Measurements from ENCODE around the gene KATNB1.

The KATNB1 gene

GRCh38 chr16:57773019-57773418 is 37.4 kb downstream of the KATNB1 start:
- no peak overlapping the region for H3K56ac ChIP-seq (ENCODE audit: low read length)
- peaks cover 12% of the 10 kb centered on the region for H3K4me1 ChIP-seq (ENCODE audit: control insufficient read depth, low read depth, low read length)
- no peak overlapping the region for H3K4ac ChIP-seq (ENCODE audit: low read depth, low read length)
- H2AK5ac ChIP-seq (ENCODE audit: low read length) = no peak overlapping the region
- no peaks in the 10 kb centered on the region for H3K27me3 ChIP-seq (ENCODE audit: insufficient read depth, low read length, poor library complexity)
- no peak overlapping the region for H3K18ac ChIP-seq (ENCODE audit: low read length)
- DNase-seq = no peak
- H3K9ac ChIP-seq (ENCODE audit: low read length) = no peak overlapping the region
- no peak overlapping the region for H3K4me2 ChIP-seq (ENCODE audit: low read length)
- H3K27ac ChIP-seq (ENCODE audit: low read depth, low read length) = no peak overlapping the region
- H2BK120ac ChIP-seq (ENCODE audit: low read depth, low read length) = no peak overlapping the region
- H3K79me2 ChIP-seq (ENCODE audit: control insufficient read depth, insufficient read depth, low read length) = no peaks in the 10 kb centered on the region
- no peaks in the 10 kb centered on the region for H3K79me1 ChIP-seq (ENCODE audit: low read length)
- no peak overlapping the region for H2BK15ac ChIP-seq (replicated peaks; ENCODE audit: low read depth)
- H3K4me3 ChIP-seq (ENCODE audit: low read length) = no peak overlapping the region
- peaks cover 13% of the 10 kb centered on the region for H3K36me3 ChIP-seq (ENCODE audit: control insufficient read depth, insufficient read depth, low read length)
- no CpG with 5 or more reads among the region's 11 CpGs for WGBS (ENCODE audit: extremely low coverage, insufficient coverage, low lambda C conversion rate)
- H3K23ac ChIP-seq (ENCODE audit: low read length) = no peak overlapping the region
- H2BK5ac ChIP-seq (ENCODE audit: low read length) = no peak overlapping the region
- H4K8ac ChIP-seq (ENCODE audit: low read depth, low read length) = no peak overlapping the region
- H4K5ac ChIP-seq (ENCODE audit: low read length) = no peak overlapping the region

DNA sequence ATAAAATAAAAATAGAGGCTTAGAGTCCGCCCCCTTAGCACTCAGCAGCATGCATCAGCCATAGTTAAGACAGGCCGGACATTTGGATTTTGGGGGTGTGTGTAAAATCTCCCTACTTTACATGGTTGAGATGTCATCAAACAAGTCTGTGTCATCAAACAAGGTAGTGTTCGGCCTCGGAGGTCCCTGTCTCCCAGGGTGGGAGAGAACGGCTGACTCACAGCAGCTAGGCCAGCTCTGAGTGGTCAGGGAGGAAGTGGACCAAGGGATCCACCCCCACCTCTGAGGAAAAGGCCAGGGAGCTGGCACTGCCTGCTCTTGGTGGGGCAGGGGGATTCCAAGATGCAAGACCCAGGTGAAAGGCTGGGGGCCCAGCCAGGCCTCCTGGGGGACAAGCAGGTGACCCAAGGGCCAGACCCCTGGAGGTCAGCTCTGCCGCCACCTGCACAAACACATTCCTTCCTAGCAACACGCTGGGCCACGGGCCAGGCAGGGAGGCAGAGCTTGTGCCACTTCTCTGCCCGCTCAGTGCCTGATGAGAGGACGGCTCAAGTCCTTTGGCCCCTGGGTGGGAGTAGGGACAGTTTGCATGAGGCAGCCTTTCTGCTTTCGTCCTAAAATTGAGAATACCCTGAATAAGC is 38.2 kb downstream of the KATNB1 start:
- no peak overlapping the region for H2BK120ac ChIP-seq (ENCODE audit: low read depth, low read length)
- H3K23ac ChIP-seq (ENCODE audit: low read length) = no peak overlapping the region
- no peak for DNase-seq
- H3K56ac ChIP-seq (ENCODE audit: low read length) = no peak overlapping the region
- no peaks in the 10 kb centered on the region for H3K79me2 ChIP-seq (ENCODE audit: control insufficient read depth, insufficient read depth, low read length)
- H3K79me1 ChIP-seq (ENCODE audit: low read length) = no peaks in the 10 kb centered on the region
- no peak overlapping the region for H3K9ac ChIP-seq (ENCODE audit: low read length)
- H3K27me3 ChIP-seq (ENCODE audit: insufficient read depth, low read length, poor library complexity) = no peaks in the 10 kb centered on the region
- H4K8ac ChIP-seq (ENCODE audit: low read depth, low read length) = no peak overlapping the region
- peaks cover 9% of the 10 kb centered on the region for H3K36me3 ChIP-seq (ENCODE audit: control insufficient read depth, insufficient read depth, low read length)
- no peak overlapping the region for H3K4ac ChIP-seq (ENCODE audit: low read depth, low read length)
- H2AK5ac ChIP-seq (ENCODE audit: low read length) = no peak overlapping the region
- H3K4me1 ChIP-seq (ENCODE audit: control insufficient read depth, low read depth, low read length) = peaks cover 12% of the 10 kb centered on the region
- H4K5ac ChIP-seq (ENCODE audit: low read length) = no peak overlapping the region
- no peak overlapping the region for H3K4me2 ChIP-seq (ENCODE audit: low read length)
- H2BK5ac ChIP-seq (ENCODE audit: low read length) = no peak overlapping the region
- no peak overlapping the region for H3K27ac ChIP-seq (ENCODE audit: low read depth, low read length)
- H3K18ac ChIP-seq (ENCODE audit: low read length) = no peak overlapping the region
- H3K4me3 ChIP-seq (ENCODE audit: low read length) = no peak overlapping the region
- H2BK15ac ChIP-seq (replicated peaks; ENCODE audit: low read depth) = no peak overlapping the region
- no CpG with 5 or more reads among the region's 11 CpGs for WGBS (ENCODE audit: extremely low coverage, insufficient coverage, low lambda C conversion rate)

DNA sequence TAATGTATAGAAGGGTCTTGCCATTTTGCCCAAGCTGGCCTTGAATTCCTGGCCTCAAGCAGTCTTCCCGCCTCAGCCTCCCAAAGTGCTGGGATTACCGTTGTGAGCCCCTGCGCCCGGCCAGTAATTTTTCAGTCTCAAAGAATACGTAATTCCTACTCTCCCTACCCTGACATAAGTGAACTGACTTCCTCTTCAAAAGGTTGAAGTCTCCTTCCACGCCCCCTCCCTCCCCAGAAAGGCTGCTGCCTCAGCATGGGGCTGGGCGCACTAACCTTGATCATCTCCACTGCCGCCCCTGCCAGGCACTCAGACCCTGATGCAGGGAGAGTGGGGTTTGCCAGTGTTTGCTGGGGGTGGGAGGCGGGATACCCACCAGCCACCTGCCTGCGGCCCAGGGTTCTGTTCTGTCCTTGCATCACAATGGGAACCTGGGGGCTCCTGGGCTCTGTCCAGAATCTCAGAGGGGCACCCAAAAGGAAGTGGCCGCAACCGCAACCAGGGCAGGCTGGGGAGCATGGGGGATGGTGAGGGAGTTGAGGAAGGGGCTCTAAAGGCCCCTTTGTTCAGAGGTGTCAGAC is 39.2 kb downstream of the KATNB1 start:
- no peak overlapping the region for H2BK15ac ChIP-seq (replicated peaks; ENCODE audit: low read depth)
- no peak overlapping the region for H3K23ac ChIP-seq (ENCODE audit: low read length)
- no peak overlapping the region for H2BK120ac ChIP-seq (ENCODE audit: low read depth, low read length)
- H3K4me3 ChIP-seq (ENCODE audit: low read length) = no peak overlapping the region
- H3K4ac ChIP-seq (ENCODE audit: low read depth, low read length) = no peak overlapping the region
- H3K18ac ChIP-seq (ENCODE audit: low read length) = no peak overlapping the region
- H3K27me3 ChIP-seq (ENCODE audit: insufficient read depth, low read length, poor library complexity) = no peaks in the 10 kb centered on the region
- peaks cover 12% of the 10 kb centered on the region for H3K4me1 ChIP-seq (ENCODE audit: control insufficient read depth, low read depth, low read length)
- H4K8ac ChIP-seq (ENCODE audit: low read depth, low read length) = no peak overlapping the region
- no peak overlapping the region for H4K5ac ChIP-seq (ENCODE audit: low read length)
- H3K27ac ChIP-seq (ENCODE audit: low read depth, low read length) = no peak overlapping the region
- peak overlapping the region; percentile 60 for H3K9ac ChIP-seq (ENCODE audit: low read length)
- peak overlapping the region; percentile 87 for H3K56ac ChIP-seq (ENCODE audit: low read length)
- no peak overlapping the region for H2BK5ac ChIP-seq (ENCODE audit: low read length)
- no peak overlapping the region for H3K4me2 ChIP-seq (ENCODE audit: low read length)
- H3K79me1 ChIP-seq (ENCODE audit: low read length) = no peaks in the 10 kb centered on the region
- DNase-seq = no peak
- H2AK5ac ChIP-seq (ENCODE audit: low read length) = no peak overlapping the region
- no peaks in the 10 kb centered on the region for H3K79me2 ChIP-seq (ENCODE audit: control insufficient read depth, insufficient read depth, low read length)
- WGBS (ENCODE audit: extremely low coverage, insufficient coverage, low lambda C conversion rate) = no CpG with 5 or more reads among the region's 12 CpGs
- peaks cover 8% of the 10 kb centered on the region for H3K36me3 ChIP-seq (ENCODE audit: control insufficient read depth, insufficient read depth, low read length)

DNA sequence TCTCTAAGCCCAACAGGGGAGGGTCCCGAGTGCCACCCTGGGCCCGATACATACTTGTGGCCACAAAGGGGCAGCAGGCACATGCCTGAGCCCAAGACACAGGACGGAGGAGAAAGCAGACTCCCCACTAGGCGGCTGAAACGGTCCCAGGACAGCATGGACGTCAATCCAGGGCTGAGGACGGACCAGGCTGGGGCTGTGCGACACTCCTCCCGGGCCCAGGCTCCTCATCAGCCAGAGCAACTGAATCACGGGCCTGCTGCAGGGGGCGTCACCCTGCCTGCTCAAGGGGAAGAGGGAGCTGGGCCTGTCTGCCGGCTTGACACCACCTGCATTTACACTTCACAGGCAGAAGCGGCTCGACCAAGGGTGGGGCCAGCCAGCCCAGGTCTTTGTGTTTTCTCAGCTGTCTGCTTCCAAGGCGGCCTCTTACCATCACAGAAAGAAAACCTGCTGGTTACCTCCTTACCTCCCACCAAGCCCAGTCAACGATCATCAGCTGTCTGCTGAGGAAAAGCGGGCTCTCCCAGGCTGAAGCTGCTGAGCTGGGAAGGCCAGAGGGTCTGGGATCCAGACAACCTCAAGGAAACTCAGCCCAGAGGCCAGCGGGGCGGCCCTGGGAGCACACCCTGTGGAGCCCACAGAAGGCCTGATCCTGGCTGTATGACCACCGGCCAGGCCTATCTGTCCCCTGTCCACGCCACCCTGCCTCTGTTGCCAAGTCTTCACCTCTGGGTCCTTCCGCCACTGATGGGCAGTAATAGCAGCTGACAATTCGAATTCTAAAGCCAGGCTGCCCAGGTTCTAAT is 40.3 kb downstream of the KATNB1 start:
- Histone ChIP-seq H3K4me3 (ENCODE audit: low read length) (no peak overlapping the region), H3K79me1 (ENCODE audit: low read length) (no peaks in the 10 kb centered on the region), H3K27ac (ENCODE audit: low read depth, low read length) (peak overlapping the region; percentile 77), H3K4me2 (ENCODE audit: low read length) (no peak overlapping the region), H3K56ac (ENCODE audit: low read length) (peak overlapping the region; percentile 87), H2BK120ac (ENCODE audit: low read depth, low read length) (no peak overlapping the region), H3K23ac (ENCODE audit: low read length) (peak overlapping the region; percentile 75), H4K8ac (ENCODE audit: low read depth, low read length) (no peak overlapping the region), H2AK5ac (ENCODE audit: low read length) (no peak overlapping the region), H2BK15ac (replicated peaks; ENCODE audit: low read depth) (no peak overlapping the region), H3K4ac (ENCODE audit: low read depth, low read length) (peak overlapping the region; percentile 11), H3K9ac (ENCODE audit: low read length) (peak overlapping the region; percentile 60), H2BK5ac (ENCODE audit: low read length) (peak overlapping the region; percentile 61), H4K5ac (ENCODE audit: low read length) (no peak overlapping the region), H3K18ac (ENCODE audit: low read length) (peak overlapping the region; percentile 78), H3K79me2 (ENCODE audit: control insufficient read depth, insufficient read depth, low read length) (no peaks in the 10 kb centered on the region), H3K27me3 (ENCODE audit: insufficient read depth, low read length, poor library complexity) (no peaks in the 10 kb centered on the region), H3K4me1 (ENCODE audit: control insufficient read depth, low read depth, low read length) (peaks cover 12% of the 10 kb centered on the region), H3K36me3 (ENCODE audit: control insufficient read depth, insufficient read depth, low read length) (peaks cover 2% of the 10 kb centered on the region)
- no CpG with 5 or more reads among the region's 23 CpGs for WGBS (ENCODE audit: extremely low coverage, insufficient coverage, low lambda C conversion rate)
- peak; percentile 99 for DNase-seq

- no peak overlapping the region for H3K9ac ChIP-seq (ENCODE audit: low read length)
- H3K4me1 ChIP-seq (ENCODE audit: control insufficient read depth, low read depth, low read length) = peaks cover 12% of the 10 kb centered on the region
- no peak overlapping the region for H3K23ac ChIP-seq (ENCODE audit: low read length)
- H2AK5ac ChIP-seq (ENCODE audit: low read length) = no peak overlapping the region
- H4K5ac ChIP-seq (ENCODE audit: low read length) = no peak overlapping the region
- no peak overlapping the region for H3K4ac ChIP-seq (ENCODE audit: low read depth, low read length)
- H3K18ac ChIP-seq (ENCODE audit: low read length) = no peak overlapping the region
- no peaks in the 10 kb centered on the region for H3K79me1 ChIP-seq (ENCODE audit: low read length)
- H3K27me3 ChIP-seq (ENCODE audit: insufficient read depth, low read length, poor library complexity) = no peaks in the 10 kb centered on the region
- no peak overlapping the region for H2BK5ac ChIP-seq (ENCODE audit: low read length)
- H2BK15ac ChIP-seq (replicated peaks; ENCODE audit: low read depth) = no peak overlapping the region
- no peak overlapping the region for H3K4me2 ChIP-seq (ENCODE audit: low read length)
- H3K4me3 ChIP-seq (ENCODE audit: low read length) = no peak overlapping the region
- H2BK120ac ChIP-seq (ENCODE audit: low read depth, low read length) = no peak overlapping the region
- no peaks in the 10 kb centered on the region for H3K36me3 ChIP-seq (ENCODE audit: control insufficient read depth, insufficient read depth, low read length)
- no peaks in the 10 kb centered on the region for H3K79me2 ChIP-seq (ENCODE audit: control insufficient read depth, insufficient read depth, low read length)
- WGBS (ENCODE audit: extremely low coverage, insufficient coverage, low lambda C conversion rate) = no CpG with 5 or more reads among the region's 5 CpGs
- H3K27ac ChIP-seq (ENCODE audit: low read depth, low read length) = no peak overlapping the region
- H3K56ac ChIP-seq (ENCODE audit: low read length) = no peak overlapping the region
- no peak for DNase-seq
- no peak overlapping the region for H4K8ac ChIP-seq (ENCODE audit: low read depth, low read length)
Measured at GRCh38 chr16:57778658-57779057, 43.1 kb downstream of the KATNB1 start.

Data from mesendoderm (in vitro differentiated cells).